8988T (cell line): ENCODE data around the gene AKR1C2.
"Not testable (repeated sequence)": the region's sequence is repeated elsewhere in the genome, so short reads cannot be mapped to it uniquely, and the experiment has no call there.

Experiments
- DNase-seq: peaks from one replicate; pipeline ENCODE4 v3.0.0; 2011

The AKR1C2 gene

GRCh38 chr10:5003127-5004029, at the start of gene AKR1C2:
TSS of gene AKR1C2 (minus strand) at chr10:5003857. CDS start at chr10:5003835, 22 bp downstream.
- not testable (repeated sequence) for DNase-seq

- not testable (repeated sequence) for DNase-seq
These were observed 49.4 kb upstream of the AKR1C2 start for GRCh38 chr10:5052951-5053500.

GRCh38 chr10:5047912-5048628, 44.4 kb upstream of the AKR1C2 start:
- DNase-seq, result no peak

GRCh38 chr10:5047055-5047454, 43.4 kb upstream of the AKR1C2 start:
- DNase-seq, result not testable (repeated sequence)

DNA sequence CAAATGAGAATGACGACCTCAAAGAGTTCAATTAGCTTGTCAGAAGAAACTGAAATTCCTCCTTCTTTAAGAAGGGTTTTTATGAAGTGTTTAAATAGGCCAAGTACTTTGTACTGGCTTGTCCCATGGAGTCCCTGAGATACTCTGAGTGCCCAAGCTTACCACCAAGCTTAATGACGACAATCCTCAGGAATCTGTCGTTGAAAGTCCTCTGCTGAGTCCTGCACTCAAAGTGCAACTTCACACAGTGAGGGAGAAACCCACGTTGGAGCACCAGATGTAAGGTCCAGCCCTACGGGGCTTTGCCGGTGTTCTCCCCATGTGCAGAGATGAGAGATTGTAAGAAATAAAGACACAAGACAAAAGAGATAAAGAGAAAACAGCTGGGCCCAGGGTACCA, 42.8 kb upstream of the AKR1C2 start:
- DNase-seq, result no peak

DNA sequence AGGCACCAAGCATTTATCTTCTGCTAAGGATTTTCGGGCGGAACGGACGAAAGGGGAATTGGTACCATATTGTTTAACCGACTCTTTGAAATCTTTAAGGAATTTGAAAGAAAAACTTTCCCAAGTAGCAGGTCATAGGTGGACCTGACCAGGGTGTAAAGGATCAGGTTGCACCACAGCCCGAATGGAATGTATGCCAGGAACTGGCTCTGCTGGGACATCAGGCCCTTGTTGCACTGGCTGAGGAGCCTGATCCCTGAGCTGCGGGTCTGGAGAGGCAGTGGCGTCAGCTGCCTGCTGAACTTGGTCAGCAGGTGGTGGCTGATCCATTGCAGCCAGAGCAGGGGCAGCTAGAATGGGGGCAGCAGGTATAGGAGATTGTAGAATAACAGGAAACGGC, 41.4 kb upstream of the AKR1C2 start:
- no peak for DNase-seq

GRCh38 chr10:5043716-5044115, 40.1 kb upstream of the AKR1C2 start:
- no peak for DNase-seq

GRCh38 chr10:5042922-5043321, 39.3 kb upstream of the AKR1C2 start:
- no peak for DNase-seq

- DNase-seq, result no peak
These were observed 37.9 kb upstream of the AKR1C2 start for GRCh38 chr10:5041471-5042023.

DNA sequence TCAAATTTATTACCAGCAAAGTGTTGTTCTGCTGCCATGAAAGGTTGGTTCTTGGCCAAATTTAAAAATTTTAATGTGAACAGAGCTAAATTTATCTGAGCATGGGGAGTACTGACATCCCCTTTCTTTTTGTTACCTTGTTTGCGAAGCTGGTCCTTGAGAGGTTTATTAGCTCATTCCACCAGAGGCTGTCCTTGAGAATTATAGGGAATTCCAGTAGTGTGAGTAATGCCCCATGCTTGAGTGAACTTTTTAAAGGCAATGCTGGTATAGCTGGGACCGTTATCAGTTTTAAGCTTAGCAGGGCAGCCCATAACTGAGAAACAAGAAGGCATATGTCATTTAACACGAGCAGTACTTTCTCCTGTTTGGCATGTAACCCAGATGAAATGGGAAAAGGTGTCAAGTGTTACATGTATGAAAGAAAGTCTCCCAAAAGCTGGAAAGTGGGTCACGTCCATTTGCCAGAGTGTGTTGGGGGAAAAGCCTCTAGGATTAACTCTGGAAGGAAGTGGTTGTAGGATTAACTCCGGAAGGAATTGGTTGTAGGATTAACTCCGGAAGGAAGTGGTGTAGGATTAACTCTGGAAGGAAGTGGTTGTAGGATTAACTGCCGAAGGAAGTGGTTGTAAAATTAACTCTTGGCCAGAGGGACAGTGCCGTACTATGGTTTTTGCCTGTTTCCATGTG, 37.3 kb upstream of the AKR1C2 start:
- DNase-seq, result no peak

GRCh38 chr10:5040010-5040673, 36.5 kb upstream of the AKR1C2 start:
- no peak for DNase-seq

DNA sequence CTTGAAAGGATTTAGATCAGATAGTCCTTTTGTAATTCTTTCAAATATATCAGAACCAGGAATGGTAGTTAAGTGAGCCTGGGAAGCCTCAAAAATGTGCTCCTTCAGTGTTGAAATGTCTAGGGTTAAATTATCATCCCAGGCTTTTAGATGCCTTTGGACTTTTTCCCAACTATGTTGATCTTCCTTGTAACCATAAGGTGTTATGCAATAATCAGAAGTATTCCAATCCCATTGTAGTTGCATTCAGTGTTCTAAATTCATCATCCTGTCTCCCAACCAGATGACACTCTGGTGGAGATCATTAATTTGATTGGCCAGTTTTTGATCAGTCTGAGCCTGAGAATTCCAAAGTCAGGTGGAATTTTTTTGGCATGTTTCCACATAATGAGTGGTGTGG, 35.1 kb upstream of the AKR1C2 start:
- no peak for DNase-seq

DNA sequence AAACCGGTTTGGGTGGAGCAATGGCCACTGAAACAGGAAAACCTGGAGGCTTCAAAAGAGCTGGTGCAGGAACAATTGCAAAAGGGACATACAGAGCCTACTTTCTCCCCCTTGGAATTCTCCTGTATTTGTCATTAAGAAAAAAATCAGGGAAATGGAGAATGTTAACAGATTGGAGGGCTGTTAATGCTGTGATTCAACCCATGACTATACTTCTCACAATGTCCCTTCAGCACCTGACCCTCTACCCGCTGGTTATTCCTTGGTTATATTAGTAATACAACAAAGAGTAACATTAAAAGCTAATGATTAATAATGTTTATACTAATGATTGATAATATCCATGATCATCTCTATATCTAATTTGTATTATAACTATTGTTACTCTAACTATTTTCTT, 34.4 kb upstream of the AKR1C2 start:
- DNase-seq, result no peak

GRCh38 chr10:5036511-5036910, 32.9 kb upstream of the AKR1C2 start:
- no peak for DNase-seq

DNA sequence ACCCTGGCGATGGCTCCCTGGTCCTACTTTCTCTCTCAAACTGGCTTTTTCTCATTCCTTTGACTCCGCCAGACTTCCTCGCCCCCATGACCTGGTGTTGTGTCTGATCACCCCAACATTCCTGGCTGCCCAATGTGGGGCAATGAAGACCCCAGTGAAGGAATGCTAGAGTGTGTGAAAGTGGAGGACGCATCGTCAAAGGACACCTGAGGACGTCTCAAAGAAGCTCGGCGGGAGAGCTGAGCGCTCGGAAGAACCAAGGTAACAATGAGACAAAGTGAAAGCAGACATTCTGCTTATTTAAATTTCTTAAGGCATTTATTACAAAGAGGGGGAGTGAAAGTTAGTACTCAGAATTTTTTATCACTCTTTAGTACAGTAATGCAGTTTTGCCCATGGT, 31.7 kb upstream of the AKR1C2 start:
- DNase-seq, result no peak

GRCh38 chr10:5034588-5034987, 30.9 kb upstream of the AKR1C2 start:
- DNase-seq, result no peak

DNA sequence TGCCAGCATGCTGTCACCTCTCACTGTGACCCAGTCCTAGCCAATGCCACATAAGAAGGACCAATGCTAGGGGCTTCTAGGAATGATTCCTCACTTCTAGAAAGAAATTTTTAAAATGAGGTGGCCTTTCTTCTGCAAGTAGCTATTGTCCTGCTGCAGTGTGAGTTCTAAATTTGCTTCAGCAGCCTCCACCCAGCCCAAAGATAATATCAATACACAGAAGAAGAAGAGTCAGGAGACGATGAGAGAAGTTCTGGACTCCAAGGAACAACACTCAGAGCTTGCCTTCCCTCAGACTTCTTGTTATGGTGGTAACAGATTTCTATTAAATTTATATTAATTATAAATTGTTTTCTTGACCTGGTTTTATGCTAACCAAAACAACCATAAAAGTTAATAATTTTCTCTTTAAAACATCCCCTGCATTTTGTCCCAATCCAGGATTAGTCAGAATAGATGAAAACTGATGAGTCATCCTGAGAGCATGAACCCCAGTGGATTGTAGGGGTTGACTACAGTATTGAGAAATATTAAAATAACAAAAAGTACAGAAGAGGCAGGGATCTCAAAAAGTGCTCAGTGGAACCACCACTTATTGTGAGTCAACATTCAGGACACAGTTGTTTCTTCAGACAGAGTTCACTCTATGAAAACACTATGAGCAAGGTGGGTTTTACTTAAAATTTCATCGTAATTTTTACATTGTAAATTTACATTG, 29.6 kb upstream of the AKR1C2 start:
- DNase-seq, result no peak

DNA sequence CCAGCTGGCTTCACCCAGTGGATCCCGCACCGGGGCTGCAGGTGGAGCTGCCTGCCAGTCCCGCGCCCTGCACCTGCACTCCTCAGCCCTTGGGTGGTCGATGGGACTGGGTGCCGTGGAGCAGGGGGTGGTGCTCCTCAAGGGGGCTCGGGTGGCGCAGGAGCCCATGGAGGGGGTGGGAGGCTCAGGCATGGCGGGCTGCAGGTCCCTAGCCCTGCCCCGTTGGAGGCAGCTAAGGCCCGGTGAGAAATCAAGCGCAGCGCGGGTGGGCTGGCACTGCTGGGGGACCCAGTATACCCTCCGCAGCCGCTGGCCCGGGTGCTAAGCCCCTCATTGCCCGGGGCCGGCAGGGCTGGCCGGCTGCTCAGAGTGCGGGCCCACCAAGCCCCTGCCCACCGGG, 28.8 kb upstream of the AKR1C2 start:
- not testable (repeated sequence) for DNase-seq

GRCh38 chr10:5031588-5031987, 27.9 kb upstream of the AKR1C2 start:
- not testable (repeated sequence) for DNase-seq

DNA sequence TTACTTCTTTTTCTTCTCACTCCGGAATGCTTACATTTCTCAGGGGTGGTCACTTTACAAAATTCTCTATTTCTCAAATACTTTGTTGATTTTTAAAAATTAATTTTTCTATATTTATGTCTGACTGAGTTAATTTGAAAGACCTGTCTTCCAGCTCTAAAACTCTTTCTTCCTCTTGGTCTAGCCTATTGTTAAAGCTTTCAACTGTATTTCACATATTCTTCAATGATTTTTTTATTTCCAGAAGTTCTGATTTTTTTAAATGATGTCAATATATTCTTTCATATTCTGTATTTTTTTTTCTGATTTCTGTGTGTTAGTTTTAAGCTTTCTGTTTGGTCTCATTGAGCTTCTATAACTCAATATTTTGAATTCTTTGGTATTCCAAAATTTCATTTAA, 27.3 kb upstream of the AKR1C2 start:
- no peak for DNase-seq

- not testable (repeated sequence) for DNase-seq
These were observed 21.8 kb upstream of the AKR1C2 start for GRCh38 chr10:5025461-5025881.
